HEK293 (cell line): Measurements from ENCODE around the gene LAMA4.

ENCODE experiments used
- CTCF ChIA-PET: fragments of 350-600 bp; formaldehyde crosslinking; extraction: SDS; loops from one replicate; lab custom pipeline; 2021; ENCODE audit warnings: antibody characterized with exemption; lab: Yijun Ruan, JAX
- POLR2A ChIA-PET: fragments of 300-600 bp; formaldehyde crosslinking; extraction: SDS; loops from one replicate; lab custom pipeline; 2020; ENCODE audit warnings: antibody characterized with exemption, inconsistent platforms; lab: Yijun Ruan, JAX
- H3K27ac ChIP-seq: fragments of 200-500 bp; sonication (Bioruptor generic); 2 replicates; pipeline ENCODE4 v1.5.1; 2014; ENCODE audit warnings: low read depth, low read length, control low read depth, inconsistent platforms; ENCODE audit errors: extremely low read depth
- H3K36me3 ChIP-seq, 2 experiments: fragments of 200-500 bp in 1 of 2; sonication (Bioruptor generic) in 1 of 2; 1 replicate in 1 of 2; 2 replicates in 1 of 2; pipeline ENCODE4 v1.5.1; 2014 to 2017; ENCODE audit warnings: inconsistent platforms in 2 of 2, low read length in 2 of 2; ENCODE audit not compliant: control insufficient read depth in 2 of 2, insufficient read depth in 1 of 2
- H3K4me1 ChIP-seq: fragments of 200-500 bp; sonication (Bioruptor generic); 2 replicates; pipeline ENCODE4 v1.5.1; 2014; ENCODE audit warnings: mild to moderate bottlenecking, low read length, inconsistent platforms; ENCODE audit not compliant: control insufficient read depth, insufficient read depth
- H3K4me3 ChIP-seq: 2 replicates; pipeline ENCODE4 v1.5.1; 2011; ENCODE audit warnings: low read depth, mild to moderate bottlenecking, control low read depth, low read length, moderate library complexity
- H3K9me3 ChIP-seq: fragments of 200-500 bp; sonication (Bioruptor generic); 2 replicates; pipeline ENCODE4 v1.5.1; 2014; ENCODE audit warnings: low read depth, low read length, inconsistent platforms; ENCODE audit not compliant: control insufficient read depth, insufficient read depth
- GLIS2 ChIP-seq: fragments of 450-650 bp; formaldehyde crosslinking; IDR thresholded peaks from 2 replicates; pipeline ENCODE4 v1.5.1; 2016; ENCODE audit warnings: missing biosample characterization, missing genetic modification characterization
- OSR2 ChIP-seq: fragments of 450-650 bp; formaldehyde crosslinking; IDR thresholded peaks from 2 replicates; pipeline ENCODE4 v1.5.1; 2016; ENCODE audit warnings: missing biosample characterization, missing genetic modification characterization
- WT1 ChIP-seq: fragments of 450-650 bp; formaldehyde crosslinking; IDR thresholded peaks from 2 replicates; pipeline ENCODE4 v1.5.1; 2016; ENCODE audit warnings: missing biosample characterization, missing genetic modification characterization
- ZBTB17 ChIP-seq: fragments of 450-650 bp; formaldehyde crosslinking; IDR thresholded peaks from 2 replicates; pipeline ENCODE4 v1.5.1; 2016; ENCODE audit warnings: missing biosample characterization, missing genetic modification characterization
- ZBTB48 ChIP-seq: fragments of 450-650 bp; formaldehyde crosslinking; IDR thresholded peaks from 2 replicates; pipeline ENCODE4 v1.5.1; 2016; ENCODE audit warnings: missing biosample characterization, missing genetic modification characterization
- ZNF366 ChIP-seq: fragments of 450-650 bp; formaldehyde crosslinking; conservative IDR thresholded peaks from 2 replicates; pipeline ENCODE4 v1.5.1; 2016; ENCODE audit warnings: missing biosample characterization, missing genetic modification characterization
- ZNF529 ChIP-seq: fragments of 450-650 bp; formaldehyde crosslinking; IDR thresholded peaks from 2 replicates; pipeline ENCODE4 v1.5.1; 2017; ENCODE audit warnings: missing genetic modification characterization, missing biosample characterization; ENCODE audit not compliant: insufficient replicate concordance
- ZNF530 ChIP-seq: fragments of 450-650 bp; formaldehyde crosslinking; IDR thresholded peaks from 2 replicates; pipeline ENCODE4 v1.5.1; 2016; ENCODE audit warnings: low read depth, missing biosample characterization, missing genetic modification characterization
- ZNF555 ChIP-seq: fragments of 450-650 bp; formaldehyde crosslinking; conservative IDR thresholded peaks from 2 replicates; pipeline ENCODE4 v1.5.1; 2017; ENCODE audit warnings: missing biosample characterization, mild to moderate bottlenecking, missing genetic modification characterization, inconsistent platforms
- ZNF585B ChIP-seq: fragments of 450-650 bp; formaldehyde crosslinking; IDR thresholded peaks from 2 replicates; pipeline ENCODE4 v1.5.1; 2016; ENCODE audit warnings: missing biosample characterization, missing genetic modification characterization
- ZSCAN16 ChIP-seq: fragments of 450-650 bp; formaldehyde crosslinking; IDR thresholded peaks from 2 replicates; pipeline ENCODE4 v1.5.1; 2016; ENCODE audit warnings: missing biosample characterization, missing genetic modification characterization
- TF ChIP-seq, protein P1 (sequence below): fragments of 450-650 bp; formaldehyde crosslinking; conservative IDR thresholded peaks from 2 replicates; pipeline ENCODE4 v1.5.1; 2016; ENCODE audit warnings: low read depth, missing biosample characterization, missing genetic modification characterization
- TF ChIP-seq, protein P2 (sequence below): fragments of 450-650 bp; formaldehyde crosslinking; IDR thresholded peaks from 2 replicates; pipeline ENCODE4 v1.5.1; 2017; ENCODE audit warnings: missing biosample characterization, missing genetic modification characterization
- TF ChIP-seq, protein P3 (sequence below): fragments of 450-650 bp; formaldehyde crosslinking; IDR thresholded peaks from 2 replicates; pipeline ENCODE4 v1.5.1; 2016; ENCODE audit warnings: missing biosample characterization, missing genetic modification characterization
- TF ChIP-seq, protein P4 (sequence below): IDR thresholded peaks from 2 replicates; pipeline ENCODE4 v1.6.1; 2011; ENCODE audit warnings: mild to moderate bottlenecking, low read depth, low read length, borderline replicate concordance
- TF ChIP-seq, protein P5 (sequence below): fragments of 450-650 bp; formaldehyde crosslinking; IDR thresholded peaks from 2 replicates; pipeline ENCODE4 v1.5.1; 2016; ENCODE audit warnings: missing biosample characterization, missing genetic modification characterization

Gene LAMA4

DNA sequence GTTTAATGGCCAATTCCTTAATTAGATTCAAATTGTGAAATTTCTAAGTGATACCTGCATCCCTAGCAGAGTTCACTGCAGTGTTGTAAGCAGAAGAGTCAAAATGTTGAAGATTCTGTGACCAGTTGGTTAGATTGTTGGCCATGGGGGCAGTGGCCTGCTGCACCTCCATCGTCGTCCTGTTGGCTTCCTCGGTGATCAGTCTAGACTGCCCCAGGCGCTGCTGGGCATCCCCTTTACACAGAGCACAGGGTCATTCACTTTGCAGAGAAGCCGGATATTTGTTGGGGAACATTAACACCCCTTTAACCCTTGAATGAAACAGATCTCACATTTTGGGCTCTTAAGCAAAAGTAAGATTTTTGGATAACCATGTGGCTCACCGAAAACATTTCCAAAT is 106.3 kb downstream of the LAMA4 start (continued):
- TF ChIP-seq, protein P1, sequence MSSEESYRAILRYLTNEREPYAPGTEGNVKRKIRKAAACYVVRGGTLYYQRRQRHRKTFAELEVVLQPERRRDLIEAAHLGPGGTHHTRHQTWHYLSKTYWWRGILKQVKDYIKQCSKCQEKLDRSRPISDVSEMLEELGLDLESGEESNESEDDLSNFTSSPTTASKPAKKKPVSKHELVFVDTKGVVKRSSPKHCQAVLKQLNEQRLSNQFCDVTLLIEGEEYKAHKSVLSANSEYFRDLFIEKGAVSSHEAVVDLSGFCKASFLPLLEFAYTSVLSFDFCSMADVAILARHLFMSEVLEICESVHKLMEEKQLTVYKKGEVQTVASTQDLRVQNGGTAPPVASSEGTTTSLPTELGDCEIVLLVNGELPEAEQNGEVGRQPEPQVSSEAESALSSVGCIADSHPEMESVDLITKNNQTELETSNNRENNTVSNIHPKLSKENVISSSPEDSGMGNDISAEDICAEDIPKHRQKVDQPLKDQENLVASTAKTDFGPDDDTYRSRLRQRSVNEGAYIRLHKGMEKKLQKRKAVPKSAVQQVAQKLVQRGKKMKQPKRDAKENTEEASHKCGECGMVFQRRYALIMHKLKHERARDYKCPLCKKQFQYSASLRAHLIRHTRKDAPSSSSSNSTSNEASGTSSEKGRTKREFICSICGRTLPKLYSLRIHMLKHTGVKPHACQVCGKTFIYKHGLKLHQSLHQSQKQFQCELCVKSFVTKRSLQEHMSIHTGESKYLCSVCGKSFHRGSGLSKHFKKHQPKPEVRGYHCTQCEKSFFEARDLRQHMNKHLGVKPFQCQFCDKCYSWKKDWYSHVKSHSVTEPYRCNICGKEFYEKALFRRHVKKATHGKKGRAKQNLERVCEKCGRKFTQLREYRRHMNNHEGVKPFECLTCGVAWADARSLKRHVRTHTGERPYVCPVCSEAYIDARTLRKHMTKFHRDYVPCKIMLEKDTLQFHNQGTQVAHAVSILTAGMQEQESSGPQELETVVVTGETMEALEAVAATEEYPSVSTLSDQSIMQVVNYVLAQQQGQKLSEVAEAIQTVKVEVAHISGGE (tag by site-specific recombination) = no peak

DNA sequence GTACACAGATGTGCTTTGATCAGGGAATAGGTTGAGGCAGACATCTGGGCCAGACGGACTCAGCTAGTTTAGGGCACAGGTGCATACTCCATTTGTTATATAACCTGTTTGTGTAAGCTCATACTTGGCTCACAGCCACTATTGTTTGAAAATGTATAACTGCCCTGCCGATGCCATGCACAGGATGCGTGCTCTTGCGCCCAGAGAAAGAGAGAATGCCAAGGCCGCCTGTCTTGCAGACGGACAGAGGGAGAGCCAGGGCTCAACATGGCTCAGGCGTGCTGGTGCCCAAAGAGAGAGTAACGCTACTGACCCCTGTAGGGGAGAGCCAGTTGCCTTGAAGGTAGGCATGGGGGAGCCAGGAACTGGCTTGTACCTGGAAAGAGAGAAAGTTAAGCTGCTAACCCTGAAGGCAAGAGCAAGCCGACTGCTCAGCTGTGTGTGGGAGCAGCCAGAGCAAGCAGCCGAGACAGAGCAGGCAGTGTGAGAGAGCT is 109.2 kb downstream of the LAMA4 start:
- Histone ChIP-seq H3K4me3 (no peak overlapping the region), H3K36me3 (peaks cover 0 to 7% of the 10 kb centered on the region in 2 experiments; a peak in 1 of 3 replicates), H3K27ac (no peak overlapping the region), H3K4me1 (no peaks in the 10 kb centered on the region), H3K9me3 (no peaks in the 10 kb centered on the region)
- ChIA-PET POLR2A (no interaction called here), CTCF (interaction anchor here (0.8 to 0.9 kb wide), 2 partner anchors 18 to 58 kb away, joined by 3 read pairs; partner anchors contain the start of gene TUBE1)
- TF ChIP-seq ZNF366 = no peak

DNA sequence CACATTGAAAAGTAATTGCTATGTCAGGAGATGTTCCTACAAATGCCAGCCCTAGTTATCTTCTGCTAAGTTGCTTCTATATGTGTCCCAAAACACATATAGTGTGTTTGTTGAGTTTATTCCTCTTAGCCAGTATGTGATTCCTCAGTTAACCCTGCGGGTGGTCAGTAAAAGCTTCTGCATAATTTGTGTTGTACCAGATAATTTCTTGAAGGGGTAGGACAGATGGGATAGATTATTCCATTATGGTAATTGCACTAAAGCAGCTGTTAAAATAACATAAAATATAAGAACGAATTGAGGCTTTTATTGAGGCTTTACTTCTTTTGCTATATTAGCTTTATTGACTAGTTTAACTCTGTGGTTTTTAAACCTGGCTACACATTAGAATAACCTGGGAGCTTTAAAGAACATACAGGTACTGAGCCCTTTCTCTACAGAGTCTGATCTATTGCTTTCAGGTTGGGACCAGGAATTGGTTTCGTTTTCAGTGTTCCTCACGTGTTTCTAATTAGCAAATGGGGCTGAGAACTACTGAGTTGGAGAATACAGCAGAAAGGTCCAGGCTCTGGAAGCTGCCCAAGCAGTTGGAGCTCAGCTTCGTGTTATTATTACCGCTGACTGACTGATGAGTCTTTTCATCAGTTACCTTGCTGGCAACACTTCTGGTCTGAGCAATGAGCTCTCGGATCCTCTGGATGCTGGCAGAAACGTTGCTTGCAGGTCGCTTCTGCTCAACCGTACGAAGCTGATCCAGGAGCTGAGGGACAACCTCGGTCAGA is 110.0 kb downstream of the LAMA4 start:
- POLR2A ChIA-PET = no interaction called here
- H3K4me3 ChIP-seq = no peak overlapping the region
- CTCF ChIA-PET = interaction anchor here (0.8 to 1.0 kb wide), 2 partner anchors 19 to 57 kb away, joined by 3 to 7 read pairs; partner anchors contain the start of gene TUBE1
- TF ChIP-seq, protein P2, sequence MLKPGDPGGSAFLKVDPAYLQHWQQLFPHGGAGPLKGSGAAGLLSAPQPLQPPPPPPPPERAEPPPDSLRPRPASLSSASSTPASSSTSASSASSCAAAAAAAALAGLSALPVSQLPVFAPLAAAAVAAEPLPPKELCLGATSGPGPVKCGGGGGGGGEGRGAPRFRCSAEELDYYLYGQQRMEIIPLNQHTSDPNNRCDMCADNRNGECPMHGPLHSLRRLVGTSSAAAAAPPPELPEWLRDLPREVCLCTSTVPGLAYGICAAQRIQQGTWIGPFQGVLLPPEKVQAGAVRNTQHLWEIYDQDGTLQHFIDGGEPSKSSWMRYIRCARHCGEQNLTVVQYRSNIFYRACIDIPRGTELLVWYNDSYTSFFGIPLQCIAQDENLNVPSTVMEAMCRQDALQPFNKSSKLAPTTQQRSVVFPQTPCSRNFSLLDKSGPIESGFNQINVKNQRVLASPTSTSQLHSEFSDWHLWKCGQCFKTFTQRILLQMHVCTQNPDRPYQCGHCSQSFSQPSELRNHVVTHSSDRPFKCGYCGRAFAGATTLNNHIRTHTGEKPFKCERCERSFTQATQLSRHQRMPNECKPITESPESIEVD (tag by site-specific recombination) = peak; percentile 51
- TF ChIP-seq ZBTB17 (tag by site-specific recombination) (peak; percentile 71), ZSCAN16 (tag by site-specific recombination) (no peak), OSR2 (tag by site-specific recombination) (peak; percentile 9; the same call in 1 of the 2 replicates)
- H3K27ac ChIP-seq = no peak overlapping the region
- H3K4me1 ChIP-seq = no peaks in the 10 kb centered on the region
- no peaks in the 10 kb centered on the region for H3K9me3 ChIP-seq
- H3K36me3 ChIP-seq = peaks cover 0 to 12% of the 10 kb centered on the region in 2 experiments; a peak in 1 of 3 replicates

DNA sequence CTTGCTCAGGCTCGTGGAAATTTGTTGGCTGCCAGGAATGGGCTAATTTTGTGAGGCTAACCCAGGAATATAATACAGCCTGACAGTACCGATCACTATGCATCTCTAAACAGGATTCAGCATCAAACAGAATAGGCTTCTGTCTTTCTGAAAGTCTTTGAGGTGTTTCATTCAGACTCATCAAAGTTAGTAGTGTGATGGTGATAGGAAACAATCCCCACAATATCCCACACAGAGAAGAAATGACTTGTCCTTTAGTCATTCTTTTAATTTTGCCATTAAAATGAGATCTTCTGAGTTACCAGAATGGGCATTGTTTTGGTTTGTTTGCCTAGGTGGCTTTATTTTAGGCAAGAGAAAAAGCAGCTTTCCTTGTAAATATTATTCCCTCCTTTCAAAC is 112.7 kb downstream of the LAMA4 start:
- ChIA-PET POLR2A (no interaction called here), CTCF (interaction anchor here (0.6 to 0.7 kb wide), 3 partner anchors 39 to 169 kb away, joined by 3 read pairs; no protein-coding TSS in a partner anchor)
- H3K9me3 ChIP-seq = no peaks in the 10 kb centered on the region
- H3K27ac ChIP-seq = no peak overlapping the region
- H3K36me3 ChIP-seq = peaks cover 2 to 18% of the 10 kb centered on the region in 2 experiments; a peak in 2 of 3 replicates
- H3K4me3 ChIP-seq = no peak overlapping the region
- H3K4me1 ChIP-seq = no peaks in the 10 kb centered on the region
- TF ChIP-seq ZBTB48 (tag by site-specific recombination) = no peak
- no peak for TF ChIP-seq ZNF585B (tag by site-specific recombination)
- TF ChIP-seq, protein P3, sequence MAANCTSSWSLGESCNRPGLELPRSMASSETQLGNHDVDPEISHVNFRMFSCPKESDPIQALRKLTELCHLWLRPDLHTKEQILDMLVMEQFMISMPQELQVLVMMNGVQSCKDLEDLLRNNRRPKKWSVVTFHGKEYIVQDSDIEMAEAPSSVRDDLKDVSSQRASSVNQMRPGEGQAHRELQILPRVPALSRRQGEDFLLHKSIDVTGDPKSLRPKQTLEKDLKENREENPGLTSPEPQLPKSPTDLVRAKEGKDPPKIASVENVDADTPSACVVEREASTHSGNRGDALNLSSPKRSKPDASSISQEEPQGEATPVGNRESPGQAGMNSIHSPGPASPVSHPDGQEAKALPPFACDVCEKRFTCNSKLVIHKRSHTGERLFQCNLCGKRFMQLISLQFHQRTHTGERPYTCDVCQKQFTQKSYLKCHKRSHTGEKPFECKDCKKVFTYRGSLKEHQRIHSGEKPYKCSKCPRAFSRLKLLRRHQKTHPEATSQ = no peak
- TF ChIP-seq WT1 (tag by site-specific recombination) = no peak
- no peak for TF ChIP-seq ZNF555 (tag by site-specific recombination)
- TF ChIP-seq, protein P4, sequence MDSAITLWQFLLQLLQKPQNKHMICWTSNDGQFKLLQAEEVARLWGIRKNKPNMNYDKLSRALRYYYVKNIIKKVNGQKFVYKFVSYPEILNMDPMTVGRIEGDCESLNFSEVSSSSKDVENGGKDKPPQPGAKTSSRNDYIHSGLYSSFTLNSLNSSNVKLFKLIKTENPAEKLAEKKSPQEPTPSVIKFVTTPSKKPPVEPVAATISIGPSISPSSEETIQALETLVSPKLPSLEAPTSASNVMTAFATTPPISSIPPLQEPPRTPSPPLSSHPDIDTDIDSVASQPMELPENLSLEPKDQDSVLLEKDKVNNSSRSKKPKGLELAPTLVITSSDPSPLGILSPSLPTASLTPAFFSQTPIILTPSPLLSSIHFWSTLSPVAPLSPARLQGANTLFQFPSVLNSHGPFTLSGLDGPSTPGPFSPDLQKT = no peak
- TF ChIP-seq GLIS2 (tag by site-specific recombination) = no peak
- TF ChIP-seq, protein P5, sequence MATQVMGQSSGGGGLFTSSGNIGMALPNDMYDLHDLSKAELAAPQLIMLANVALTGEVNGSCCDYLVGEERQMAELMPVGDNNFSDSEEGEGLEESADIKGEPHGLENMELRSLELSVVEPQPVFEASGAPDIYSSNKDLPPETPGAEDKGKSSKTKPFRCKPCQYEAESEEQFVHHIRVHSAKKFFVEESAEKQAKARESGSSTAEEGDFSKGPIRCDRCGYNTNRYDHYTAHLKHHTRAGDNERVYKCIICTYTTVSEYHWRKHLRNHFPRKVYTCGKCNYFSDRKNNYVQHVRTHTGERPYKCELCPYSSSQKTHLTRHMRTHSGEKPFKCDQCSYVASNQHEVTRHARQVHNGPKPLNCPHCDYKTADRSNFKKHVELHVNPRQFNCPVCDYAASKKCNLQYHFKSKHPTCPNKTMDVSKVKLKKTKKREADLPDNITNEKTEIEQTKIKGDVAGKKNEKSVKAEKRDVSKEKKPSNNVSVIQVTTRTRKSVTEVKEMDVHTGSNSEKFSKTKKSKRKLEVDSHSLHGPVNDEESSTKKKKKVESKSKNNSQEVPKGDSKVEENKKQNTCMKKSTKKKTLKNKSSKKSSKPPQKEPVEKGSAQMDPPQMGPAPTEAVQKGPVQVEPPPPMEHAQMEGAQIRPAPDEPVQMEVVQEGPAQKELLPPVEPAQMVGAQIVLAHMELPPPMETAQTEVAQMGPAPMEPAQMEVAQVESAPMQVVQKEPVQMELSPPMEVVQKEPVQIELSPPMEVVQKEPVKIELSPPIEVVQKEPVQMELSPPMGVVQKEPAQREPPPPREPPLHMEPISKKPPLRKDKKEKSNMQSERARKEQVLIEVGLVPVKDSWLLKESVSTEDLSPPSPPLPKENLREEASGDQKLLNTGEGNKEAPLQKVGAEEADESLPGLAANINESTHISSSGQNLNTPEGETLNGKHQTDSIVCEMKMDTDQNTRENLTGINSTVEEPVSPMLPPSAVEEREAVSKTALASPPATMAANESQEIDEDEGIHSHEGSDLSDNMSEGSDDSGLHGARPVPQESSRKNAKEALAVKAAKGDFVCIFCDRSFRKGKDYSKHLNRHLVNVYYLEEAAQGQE (tag by site-specific recombination) = no peak
- TF ChIP-seq ZNF529 (tag by site-specific recombination) = no peak
- no peak for TF ChIP-seq ZNF530
